Bone marrow (tissue), 2 donors: Measurements from ENCODE around the gene BNIP3.
"Not testable (repeated sequence)": the region's sequence is repeated elsewhere in the genome, so short reads cannot be mapped to it uniquely, and the experiment has no call there.

Source experiments
- DNase-seq, 2 donors: peaks; one replicate each; lab custom pipeline; 2025; lab: John Stamatoyannopoulos, UW

The BNIP3 gene

DNA sequence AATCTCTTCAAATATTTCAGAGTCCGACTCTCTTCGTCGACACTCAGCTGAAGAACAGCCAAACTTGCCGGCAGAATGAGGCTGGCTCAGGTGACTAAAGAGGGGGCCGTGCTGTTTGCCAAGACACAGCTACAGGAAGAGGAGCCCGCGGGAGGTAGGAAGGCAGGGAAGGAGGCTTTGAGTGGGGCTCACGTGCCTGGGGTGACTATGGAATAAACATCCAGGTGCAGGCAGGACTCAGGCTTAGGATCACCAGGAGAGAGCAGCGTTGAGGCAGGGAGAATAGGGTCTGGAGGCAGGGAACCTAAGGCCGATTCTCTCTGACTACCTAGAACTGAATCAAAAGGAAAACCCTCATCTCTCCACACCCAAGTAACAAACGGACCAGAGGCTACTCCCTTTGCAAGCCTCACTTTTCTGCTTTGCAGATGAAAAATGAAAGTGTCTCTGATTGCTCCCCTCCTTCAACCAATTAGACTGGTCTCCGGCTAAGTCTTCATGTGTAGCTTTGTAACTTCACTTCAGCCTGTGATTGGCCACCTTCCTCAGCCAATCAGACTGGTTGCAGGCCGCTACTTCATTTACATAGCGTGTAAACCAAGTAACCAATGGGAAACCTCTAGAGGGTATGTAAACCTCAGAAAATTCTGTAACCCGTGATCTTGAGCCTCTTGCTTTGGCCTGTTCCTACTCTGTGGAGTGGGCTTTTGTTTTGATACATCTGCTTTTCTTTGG, 19.7 kb upstream of the BNIP3 start:
- no peak for DNase-seq

DNA sequence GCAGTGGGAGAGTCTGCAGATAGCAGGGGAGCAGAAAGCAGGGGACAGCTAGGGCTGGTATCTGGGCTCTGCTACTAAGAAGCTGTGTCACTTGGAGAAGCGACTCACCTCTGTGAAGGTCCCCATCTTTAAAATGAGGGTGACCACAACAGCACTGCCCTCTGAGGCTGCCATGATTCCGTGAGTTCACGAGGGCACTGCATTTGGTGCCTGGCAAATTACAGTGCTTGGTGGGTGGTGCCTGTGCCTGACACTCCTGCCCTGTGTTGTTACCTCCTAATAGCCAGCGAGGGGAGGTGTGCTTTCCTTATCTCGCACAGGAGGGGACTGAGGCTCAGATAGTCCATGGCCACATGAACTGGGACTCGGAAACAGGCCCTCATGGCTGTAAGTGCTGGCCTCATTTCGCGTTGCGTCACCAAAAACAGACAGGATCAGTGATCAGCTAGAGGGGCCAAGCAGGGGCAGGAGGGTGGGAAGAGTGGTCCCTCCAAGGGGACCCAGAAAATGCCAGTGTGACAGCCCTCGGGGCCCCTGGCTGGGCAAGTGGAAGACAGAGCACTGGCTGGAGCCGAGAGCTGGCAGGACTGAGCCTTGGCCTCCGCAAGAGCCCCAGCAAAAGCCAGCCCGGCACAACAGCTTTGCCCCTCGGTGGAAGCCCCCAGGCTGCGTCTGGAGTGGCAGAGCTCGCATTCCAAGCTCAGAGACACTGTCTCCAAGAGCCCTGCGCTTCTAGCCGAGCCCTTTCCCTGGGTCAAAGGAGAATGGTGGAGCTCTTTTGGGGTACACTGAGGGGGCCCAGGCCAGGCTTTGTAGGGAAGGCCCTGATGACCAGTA, 17.3 kb upstream of the BNIP3 start:
- no peak for DNase-seq

DNA sequence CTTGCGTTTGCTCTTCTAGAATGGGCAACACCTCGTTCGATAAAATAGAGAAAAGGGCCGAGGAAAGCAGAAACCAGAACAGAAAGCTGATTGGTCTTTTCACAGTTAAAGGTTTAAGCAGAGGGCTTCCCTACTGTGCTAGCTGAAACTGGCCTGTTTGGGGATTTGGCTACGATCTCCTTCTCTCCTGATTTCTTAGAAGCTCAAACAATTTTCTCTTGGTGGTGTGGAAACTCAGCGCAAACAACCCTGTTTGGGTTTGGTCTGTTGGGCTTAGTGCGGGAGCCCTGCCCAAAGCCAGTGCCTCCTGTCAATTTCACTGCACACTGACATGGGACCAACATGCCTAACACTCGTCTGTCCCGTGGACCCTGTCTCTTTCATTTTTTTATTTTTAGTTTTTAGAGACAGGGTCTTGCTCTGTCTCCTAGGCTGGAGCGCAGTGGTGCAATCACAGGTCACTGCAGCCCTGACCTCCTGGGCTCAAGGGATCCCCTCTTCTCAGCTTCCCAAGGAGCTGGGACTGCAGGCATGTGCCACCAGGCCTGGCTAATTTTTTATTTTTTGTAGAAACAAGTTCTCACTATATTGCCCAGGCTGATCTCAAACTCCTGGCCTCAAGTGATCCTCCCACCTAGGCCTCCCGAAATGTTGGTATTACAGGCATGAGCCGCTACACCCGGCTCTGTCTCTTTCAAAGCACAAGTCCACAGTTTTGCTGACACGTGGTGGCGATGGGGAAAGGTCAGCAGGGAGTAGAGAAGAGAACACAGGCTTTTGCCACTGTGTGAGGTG, 16.5 kb upstream of the BNIP3 start:
- DNase-seq, result no peak

DNA sequence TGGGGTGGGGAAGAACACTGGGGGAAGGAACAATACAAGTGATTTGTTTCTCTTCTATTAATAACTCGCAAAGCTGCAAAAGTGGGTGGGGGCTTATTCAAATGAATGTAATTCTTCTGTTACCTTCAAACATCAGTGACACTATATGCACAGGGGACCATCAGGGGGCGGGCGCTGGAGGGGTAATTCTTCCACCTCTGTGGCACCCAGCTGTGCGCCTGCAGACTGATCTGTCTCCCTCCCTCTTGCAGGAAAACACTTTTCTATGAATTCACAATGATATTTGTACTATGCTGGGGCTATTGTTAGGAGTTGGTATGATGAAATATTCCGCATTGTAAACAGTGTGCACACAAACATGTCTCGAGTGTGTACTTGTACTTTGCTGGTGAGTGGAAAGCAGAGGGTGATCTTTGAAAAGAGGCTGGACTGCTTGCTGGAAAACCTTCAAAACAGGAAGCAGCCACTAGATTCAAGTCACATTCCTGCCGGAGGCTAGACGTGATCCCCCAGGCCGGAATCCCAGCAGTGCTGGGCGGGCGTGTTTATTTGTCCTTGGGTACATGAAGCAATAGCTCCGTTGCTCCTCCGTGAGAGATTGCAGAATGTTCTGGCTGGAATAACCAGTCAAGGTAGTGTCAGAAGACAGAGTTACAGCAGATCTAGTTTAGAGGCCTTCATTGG, 15.8 kb upstream of the BNIP3 start:
- DNase-seq, result no peak

DNA sequence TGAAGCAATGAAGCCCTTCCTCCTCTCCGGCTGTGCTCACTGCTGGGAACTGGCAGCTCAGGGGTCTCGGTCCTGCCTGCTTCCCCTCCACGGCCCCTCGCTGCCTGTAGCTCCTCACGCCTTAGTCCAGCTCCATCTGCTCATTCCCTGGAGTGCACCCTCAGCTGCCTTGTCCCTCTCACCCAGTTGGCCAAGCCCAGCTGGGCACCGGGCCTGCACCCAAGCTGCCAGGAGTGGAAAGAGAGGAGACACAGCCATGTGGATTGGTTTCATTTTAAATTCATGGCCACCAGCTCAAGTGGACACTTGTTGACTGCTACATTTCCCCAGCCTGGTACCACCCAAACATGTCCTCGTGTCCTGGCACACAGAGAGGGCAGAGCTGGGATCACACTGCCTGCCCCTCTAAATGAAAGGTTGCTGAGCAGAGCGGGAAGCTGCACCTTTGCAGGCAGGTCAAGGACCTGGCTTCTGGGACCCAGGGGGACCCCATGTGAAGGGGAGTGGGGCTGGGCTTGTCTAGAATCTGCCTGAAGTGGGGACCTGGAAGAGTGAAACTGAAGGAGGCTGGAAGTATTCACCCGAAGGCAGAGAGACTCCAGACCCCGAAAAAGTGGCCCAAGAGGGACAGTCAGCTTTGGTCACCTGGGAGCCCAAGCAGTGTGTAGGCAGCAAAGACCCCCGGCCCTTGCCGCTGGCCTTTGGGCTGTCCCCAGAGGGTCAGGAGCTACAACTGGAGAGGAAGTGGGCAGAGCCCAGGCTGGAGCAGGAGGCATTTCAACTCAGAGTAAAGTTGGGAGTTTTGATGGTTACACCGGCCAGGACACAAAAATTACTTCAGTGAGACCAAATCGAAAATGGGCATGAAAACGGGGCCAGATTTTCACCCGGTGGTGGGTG, 15.0 kb upstream of the BNIP3 start:
- DNase-seq, result no peak

DNA sequence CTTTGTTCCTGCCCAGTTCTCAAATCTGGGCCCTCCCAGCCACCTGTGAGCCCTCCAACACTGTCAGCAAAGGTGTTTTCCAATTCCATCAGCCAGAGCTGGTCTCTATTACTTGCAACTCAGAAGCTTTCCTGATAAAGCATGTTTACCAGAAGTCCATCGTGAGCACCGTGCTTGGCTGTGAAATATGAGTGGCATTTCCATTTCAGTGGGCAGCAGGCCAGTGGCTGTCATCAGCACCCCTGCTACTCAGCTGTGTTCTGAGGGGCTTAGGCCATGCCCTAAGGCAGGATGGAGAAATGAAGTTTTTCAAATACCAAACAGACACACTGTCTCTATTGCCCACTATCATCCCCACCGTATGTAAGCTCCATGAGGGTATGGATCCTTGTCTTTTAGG, 12.7 kb upstream of the BNIP3 start:
- DNase-seq, result no peak

DNA sequence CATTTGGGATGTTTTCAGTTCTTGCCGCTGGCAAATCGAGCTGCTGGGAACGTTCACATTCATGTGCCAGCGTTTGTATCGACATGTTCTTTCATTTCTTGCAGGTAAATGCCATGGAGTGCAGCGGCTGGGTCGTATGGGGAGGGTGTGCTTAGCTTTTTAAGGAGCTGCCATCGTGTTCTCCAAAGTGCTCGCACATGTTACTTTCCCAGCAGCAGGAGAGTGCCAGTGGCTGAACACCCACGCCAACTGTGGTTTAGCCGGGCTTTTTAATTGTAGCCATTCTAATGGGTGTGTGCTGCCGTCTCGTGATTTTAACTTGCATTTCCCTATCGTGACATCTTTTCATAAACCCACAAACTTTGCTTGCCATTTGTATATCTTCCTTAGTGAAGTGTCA, 11.6 kb upstream of the BNIP3 start:
- DNase-seq, result no peak

DNA sequence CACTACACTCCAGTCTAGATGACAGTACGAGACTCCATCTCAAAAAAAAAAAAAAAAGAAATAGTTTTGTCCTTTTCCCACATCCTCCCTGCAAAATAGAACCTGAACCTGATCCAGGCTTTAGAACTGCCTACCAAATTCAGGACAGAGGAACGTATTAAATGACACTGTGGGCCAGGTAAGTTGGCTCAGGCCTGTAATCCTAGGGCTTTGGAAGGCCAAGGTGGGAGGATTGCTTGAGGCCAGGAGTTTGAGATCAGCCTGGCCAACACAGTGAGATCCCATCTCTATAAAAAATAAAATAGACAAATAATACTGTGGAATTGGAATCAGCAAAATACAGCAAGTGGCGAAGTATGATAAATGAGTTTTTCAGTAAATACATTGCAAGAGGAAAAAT, 10.0 kb upstream of the BNIP3 start:
- no peak for DNase-seq

DNA sequence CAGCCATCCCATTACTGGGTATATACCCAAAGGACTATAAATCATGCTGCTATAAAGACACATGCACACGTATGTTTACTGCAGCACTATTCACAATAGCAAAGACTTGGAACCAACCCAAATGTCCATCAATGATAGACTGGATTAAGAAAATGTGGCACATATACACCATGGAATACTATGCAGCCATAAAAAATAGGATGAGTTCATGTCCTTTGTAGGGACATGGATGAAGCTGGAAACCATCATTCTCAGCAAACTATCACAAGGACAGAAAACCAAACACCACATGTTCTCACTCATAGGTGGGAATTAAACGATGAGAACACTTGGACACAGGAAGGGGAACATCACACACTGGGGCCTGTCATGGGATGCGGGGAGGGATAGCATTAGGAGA, 6.1 kb upstream of the BNIP3 start:
- DNase-seq, result not testable (repeated sequence)

DNA sequence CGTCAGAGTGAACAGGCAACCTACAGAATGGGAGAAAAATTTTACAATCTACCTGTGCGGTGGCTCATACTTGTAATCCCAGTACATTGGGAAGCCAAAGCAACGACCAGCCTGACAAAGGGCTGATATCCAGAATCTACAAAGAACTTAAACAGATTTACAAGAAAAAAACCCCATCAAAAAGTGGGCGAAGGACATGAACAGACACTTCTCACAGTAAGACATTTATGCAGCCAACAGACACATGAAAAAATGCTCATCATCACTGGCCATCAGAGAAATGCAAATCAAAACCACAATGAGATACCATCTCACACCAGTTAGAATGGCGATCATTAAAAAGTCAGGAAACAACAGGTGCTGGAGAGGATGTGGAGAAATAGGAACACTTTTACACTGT, 5.6 kb upstream of the BNIP3 start:
- not testable (repeated sequence) for DNase-seq

DNA sequence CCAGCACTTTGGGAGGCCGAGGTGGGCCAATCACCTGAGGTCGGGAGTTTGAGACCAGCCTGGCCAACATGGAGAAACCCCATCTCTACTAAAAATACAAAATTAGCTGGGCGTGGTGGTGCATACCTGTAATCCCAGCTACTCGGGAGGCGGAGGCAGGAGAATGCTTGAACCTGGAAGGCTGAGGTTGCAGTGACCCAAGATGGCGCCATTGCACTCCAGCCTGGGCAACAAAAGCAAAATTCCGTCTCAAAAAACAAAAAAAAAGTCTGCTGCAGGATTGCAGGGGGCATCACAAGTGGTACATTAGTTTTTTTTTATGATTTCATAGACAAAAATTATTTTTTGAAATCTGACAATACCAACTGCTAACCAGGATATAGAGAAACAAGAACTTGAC, 5.1 kb upstream of the BNIP3 start:
- not testable (repeated sequence) for DNase-seq

DNA sequence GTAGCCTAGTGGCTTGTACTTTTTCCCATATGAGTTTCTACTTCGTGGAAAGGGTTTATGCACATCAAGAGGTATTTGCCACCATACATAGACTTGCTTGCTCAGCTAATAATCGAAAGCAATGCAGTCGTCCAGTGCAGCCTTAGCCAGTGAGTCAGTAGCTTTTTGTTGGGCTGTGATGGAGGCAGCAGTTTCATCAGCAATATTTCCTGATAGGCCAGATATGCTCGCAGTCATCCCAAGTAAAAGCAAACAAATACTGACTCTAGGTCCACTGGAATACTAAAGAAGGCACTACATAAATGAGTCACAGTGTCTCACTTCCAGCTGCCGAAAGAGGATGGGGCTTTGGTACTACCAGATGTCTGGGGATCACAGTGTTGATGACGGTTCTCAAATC, 2.1 kb upstream of the BNIP3 start:
- DNase-seq, result no peak

DNA sequence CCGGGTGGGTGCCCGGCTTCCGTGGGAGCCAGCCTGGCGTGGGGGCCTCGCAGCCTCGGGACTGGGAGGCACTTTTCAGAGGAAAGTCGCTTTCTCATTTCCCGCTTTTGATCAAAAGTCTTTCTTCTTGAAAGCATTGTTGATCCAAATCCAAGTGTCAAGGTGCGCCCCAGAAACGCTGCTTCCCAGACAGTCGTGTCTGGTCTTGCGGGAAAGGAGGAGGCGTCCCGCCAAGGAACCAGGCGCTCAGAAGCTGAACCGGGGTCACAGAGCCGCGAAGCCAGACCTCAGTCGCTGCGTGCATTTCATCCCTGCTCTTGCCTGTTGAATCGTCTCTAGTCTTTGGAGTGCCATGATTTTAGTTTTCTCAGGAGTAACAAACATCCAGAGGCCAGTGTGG, 1.1 kb upstream of the BNIP3 start:
- no peak for DNase-seq

DNA sequence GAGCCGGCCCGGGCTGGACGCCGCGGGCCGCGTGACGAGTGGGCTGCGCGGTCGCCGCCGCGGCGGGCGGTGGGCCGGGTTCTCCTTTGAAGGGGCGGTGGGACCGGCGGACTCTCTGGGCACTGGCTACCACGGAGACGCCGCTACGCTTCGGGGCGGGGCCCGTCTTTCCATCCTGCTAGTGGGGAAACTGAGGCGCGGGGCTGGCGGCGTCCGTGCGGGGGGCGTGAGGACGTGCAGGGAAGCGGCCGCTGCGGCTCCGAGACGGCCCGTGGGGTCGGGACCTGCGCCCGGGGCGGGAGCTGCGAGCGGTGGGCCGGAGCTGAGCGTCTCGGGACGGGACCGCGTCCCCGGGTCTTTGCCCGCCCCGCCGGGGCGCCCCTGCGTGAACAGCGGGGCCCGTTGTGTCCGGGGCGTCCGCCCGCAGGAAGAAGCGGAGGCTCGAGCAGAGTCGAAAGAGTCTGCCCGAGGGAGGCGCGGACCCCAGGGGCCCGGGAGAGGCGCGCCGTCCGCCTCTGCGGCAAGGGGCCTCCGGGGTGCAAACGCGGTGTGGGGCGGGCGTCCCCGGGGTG, 548 bp upstream of the BNIP3 start:
- no peak for DNase-seq

DNA sequence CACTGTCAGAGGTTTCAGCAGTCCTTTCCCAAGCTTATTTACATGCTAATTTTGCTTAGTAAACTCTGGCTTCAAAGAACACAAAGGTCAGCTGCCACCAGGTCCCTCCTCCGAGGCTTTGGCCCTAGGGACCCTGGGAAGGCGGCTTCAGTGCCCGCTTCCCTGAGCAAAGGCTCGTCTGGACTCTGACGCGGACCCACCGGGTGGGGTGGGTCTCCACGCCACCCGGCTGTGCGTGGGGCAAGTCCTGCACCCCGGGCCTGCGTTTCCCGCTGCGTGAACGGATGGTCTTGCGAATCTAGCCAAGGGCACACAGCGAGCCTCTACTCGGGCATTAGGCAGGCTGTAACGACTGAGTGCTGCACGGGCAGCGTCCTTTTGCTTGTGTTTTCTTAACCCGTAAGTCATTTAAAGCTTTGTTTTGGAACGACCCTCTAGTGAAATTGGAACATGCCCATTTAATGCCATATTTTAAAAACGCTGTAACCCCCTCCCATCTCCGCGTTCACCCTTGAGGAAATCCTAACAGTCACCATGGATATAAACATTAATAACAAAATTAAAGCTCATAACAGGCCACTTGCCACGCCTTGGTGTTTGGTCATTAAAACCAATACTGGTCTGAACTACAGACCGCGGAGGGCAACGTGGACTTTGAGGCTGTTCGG, 828 bp downstream of the BNIP3 start:
- DNase-seq, result no peak

DNA sequence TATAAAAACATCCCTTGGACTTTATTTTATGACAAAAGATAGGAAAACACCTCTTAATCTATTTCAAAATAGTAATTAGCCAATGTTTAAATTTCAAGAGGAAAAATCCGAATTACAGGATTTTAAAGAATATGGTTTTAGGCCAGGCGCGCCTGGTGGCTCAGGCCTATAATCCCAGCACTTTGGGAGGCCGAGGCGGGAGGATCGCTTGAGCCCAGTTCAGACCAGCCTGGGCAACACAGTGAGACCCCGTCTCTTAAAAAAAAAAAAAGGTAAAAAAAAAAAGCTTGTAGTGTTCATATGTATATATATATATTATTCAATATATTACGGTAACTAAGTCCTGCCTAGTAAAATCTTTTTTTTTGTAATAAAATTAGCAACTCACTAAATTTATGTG, 1.4 kb downstream of the BNIP3 start:
- no peak for DNase-seq

DNA sequence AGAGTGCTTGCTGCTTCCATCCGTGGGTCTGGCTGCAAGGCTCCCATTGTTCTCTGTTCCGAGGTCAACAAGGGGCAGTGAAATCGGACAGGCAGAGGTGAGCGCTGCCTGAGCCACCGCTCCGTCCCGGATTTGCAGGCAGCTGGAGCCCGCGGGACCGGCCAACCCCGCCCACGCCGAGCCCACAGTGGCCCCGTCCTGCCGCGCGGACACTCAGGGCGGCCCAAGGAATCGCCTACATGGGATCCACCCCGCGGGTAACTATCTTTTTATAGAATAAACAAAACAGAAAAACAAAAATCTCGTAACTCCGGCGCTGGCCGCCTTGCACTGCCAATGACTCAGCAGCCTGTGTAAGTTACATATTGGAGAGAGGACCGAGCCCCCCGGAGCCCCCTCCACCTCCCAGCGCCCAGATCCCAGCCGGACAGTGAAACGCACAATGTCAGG, 1.9 kb downstream of the BNIP3 start:
- no peak for DNase-seq

DNA sequence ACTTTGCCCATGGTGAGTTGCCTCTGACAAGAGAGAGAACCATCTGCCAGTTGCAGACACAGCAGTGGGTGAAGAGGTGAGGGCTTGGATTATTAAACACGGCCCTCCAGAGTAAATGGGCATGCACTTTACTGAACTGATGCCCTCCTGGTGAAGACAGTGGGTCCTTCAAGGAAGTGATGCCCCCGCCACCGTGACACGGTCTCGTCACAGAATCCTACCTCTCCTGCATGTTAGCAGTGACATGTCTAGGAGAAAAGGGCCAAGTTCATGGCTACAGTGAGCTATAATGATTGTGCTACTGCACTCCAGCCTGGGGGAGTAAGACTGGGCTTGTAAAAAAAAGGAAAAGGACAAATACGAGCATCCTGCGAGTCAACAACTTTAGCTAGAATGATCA, 2.4 kb downstream of the BNIP3 start:
- DNase-seq, result no peak

DNA sequence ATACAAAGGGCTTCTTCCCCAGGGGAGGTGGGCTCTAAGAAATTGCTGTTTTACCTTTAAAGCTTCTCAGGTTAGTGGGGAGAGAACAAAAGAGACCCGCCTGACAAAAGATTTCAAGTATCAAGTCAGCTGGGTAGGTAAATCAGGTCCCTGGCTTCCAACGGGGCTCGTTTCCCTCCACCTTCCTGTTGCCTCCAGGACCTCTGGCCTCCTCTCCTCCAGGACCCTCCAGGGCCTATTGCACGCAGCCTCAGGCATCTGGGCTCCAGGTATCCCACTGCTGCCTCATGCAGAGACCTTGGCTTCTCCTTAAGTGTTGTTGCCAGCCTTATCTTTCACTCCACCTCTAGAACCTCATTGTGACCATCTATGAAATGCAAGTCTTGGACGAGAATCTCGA, 2.9 kb downstream of the BNIP3 start:
- DNase-seq, result no peak

DNA sequence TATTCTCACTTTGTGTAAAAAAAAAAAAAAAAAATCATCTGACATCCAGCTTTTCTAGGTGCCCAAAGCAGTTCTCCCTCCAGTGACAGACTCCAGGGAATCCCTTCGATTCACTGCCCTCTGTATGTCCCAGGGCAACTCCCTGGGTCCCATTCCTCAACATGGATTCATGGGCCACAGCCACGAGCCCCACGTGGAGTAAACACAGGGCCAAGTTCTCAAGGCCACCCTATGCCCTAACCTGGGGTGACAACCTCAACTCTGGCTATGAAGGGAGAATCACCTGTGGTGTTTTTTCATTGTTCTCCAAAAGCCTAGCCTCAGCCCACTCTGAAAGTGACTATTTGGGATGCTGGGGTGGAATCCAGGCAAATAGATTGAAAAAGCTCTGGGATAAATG, 3.4 kb downstream of the BNIP3 start:
- DNase-seq, result no peak
